GM21786 (cell line): ENCODE measurements around the gene CPNE4.
"Not testable (repeated sequence)": the region's sequence is repeated elsewhere in the genome, so short reads cannot be mapped to it uniquely, and the experiment has no call there.

ENCODE experiments used
- ATAC-seq: cut with Tn5 transposase; IDR thresholded peaks from one replicate; pipeline ENCODE4 v1.9.1; 2021; ENCODE audit not compliant: unreplicated experiment

The CPNE4 gene

DNA sequence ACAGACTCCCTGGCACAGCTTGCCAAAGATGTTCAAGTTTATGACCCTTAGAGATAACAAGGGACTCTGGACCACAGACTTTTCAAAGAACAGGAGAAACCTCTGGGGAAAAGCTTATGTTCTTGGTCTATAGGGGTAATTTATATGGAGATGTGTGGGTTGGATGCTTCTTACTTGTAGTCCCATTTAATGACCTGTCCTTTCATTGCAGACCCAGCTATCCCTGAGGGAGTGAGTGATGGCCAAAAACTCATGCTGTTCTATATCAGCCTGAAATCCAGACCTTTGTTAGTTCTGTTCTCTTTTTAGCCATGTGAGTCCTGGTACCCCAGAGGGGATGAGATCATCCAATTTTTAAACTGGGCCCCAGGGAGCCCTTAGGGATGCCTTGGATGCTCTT, 488.4 kb downstream of the CPNE4 start:
- no peak for ATAC-seq

DNA sequence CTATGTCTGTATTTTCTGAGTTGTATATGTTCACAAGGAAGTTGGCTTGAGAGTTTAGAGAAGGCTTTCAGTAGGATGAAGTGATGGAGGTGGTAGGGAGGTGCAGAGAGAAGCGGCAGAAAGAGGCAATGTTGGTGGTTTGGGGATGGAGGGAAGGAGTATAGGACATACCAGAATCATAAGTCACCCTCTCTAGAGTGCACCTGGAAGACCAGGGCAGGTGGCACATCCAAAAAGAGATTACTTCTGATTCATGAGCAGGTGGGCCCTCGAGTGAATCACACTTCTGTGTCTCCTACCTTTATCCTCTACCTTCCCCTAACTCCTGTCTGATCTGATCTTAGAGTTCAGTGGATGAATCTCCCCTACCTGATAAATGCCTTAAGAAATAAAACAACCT, 490.3 kb downstream of the CPNE4 start:
- no peak for ATAC-seq

DNA sequence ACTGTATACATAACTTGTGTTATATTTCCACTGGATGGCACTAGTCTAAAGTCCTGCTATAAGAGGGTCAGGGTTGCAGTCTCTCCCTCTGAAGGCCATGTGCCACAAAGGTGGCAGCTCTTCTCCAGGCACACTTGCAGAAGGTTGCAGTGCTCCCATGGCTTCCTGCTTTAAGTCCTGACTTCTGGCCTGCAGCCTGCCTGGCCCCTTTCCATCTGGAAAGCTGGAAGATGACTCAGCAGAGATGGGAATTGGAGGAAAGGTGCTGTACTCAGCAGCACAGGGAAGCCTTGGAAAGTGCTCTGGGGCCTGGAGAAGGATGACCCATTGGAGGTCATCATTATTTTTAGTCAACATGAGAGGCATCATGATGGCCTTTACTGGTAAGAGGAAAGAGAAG, 491.1 kb downstream of the CPNE4 start:
- ATAC-seq = no peak

DNA sequence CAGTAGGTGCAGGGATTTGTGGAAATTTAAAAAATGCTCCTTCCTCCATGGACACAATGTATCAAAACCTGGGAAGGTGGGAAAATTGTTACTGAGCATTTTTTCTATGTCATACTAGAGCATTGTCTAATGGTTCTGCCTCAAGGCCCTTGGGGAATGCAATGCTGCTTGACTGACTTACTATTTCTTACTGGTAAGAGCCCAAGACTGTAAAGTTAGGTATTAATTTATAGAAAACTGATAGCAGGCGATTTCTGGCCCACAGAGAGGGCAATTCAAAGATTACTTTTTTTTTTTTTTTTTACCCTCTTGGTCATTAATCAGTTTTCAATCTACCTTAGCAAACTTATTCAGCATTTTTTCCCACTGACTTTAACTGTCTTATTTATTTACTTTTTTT, 493.5 kb downstream of the CPNE4 start:
- ATAC-seq = no peak

DNA sequence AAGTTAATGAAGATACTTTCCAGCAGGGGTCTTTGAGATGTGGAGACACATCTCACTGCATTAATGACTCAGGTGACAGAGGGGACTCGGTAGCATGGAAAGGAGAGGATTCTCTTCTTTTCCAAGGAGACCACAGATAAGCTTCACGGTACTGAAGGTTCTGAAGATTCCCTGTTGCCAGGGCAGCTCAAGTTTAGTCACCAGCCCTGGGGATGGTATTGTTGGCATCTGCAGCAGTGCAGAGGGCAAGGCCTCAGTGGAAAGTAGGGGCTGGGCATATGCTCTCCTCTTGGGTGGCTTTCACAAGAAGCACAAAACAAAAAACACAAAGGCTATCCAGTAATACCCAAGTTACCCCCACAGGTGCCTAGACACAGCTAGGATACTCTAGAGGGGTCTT, 494.0 kb downstream of the CPNE4 start:
- no peak for ATAC-seq

DNA sequence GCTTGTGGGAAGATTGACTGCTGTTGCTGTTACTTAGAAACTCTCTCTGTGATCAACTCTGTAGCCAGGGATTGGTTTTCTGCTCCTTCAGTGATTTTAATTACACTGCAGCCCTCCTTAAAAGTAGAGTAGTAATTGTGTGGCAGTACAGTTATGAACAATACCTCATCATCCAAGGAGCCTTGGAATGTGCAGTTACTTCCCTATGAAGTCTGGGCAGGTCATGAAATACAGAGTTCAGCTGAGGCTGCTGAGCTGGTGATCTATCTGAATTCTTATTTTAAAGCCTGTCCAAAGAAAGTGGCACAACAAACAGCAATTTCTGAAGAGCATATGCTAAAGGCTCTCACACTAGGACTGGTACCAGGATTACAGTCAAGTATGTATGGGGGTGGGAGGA, 494.7 kb downstream of the CPNE4 start:
- ATAC-seq = no peak

DNA sequence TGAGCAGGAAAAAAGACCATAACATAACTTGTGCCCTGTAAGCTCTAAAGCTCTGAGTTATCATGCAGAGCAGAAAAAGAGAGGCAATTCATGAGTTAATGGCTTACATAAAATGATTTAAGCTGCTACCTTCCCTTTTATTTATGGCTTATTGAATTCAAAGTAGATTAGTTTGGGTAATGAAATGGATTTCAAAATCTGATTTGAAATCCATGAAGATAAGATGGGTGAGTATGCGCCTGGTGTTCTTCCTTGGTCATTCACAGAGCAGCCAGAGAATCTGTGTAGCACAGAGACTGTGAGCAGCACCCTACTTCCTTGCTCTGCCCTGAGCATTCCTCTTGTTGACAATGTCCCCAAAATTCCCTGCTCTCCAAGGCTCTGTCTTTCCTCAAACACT, 495.8 kb downstream of the CPNE4 start:
- no peak for ATAC-seq

DNA sequence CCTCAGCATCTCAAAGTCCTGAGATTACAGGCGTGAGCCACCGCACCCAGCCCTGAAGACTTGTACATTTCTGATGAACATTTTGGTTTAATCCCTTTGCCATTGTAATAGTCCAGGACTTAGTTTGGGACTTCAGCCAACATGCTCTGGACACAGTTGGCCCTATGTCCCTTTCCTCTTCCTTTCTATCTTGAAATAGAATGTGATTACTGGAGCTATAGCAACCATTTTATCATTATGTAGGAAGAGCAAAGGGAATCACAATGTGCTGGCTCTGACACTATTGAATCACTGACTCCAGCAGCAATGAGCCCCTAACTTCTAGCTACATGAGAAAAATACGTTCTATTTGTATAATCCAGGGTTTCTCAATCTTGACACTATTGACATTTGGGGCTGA, 497.3 kb downstream of the CPNE4 start:
- no peak for ATAC-seq

DNA sequence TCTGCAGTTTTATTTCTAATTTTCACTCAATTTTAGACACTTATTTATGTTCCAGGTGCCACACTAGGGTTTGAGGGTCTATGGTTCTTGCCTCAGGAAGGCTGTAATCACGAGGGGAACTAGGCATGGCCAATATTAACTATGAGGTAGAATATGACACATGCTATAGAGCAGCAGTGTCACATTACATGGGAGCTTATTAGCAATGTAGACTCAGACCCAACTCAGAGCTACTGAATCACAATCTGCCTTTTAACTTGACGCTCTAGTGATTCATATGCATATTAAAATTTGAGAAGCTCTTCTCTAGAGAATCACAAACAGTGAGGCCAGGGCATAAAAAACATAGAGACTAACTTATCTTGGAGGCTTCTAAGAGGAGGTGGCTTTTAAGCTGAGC, 499.2 kb downstream of the CPNE4 start:
- ATAC-seq = no peak

DNA sequence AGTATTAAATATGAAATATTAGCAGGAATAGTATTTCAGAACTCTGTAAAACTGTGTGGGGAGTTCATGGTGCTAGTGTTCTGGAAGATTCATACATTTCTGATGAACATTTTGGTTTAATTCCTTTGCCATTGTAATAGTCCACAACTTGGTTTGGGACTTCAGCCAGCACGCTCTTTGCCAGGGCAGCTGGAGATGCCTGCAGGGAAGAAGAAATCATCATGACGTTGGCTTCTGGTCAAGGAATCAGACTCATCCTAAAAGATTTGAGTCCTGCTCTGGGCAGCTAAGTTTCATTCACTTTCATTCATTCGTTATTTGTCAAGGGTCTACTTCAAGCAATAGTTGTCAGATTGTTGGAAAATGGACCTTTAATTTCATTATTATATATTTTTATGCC, 499.7 kb downstream of the CPNE4 start:
- no peak for ATAC-seq

DNA sequence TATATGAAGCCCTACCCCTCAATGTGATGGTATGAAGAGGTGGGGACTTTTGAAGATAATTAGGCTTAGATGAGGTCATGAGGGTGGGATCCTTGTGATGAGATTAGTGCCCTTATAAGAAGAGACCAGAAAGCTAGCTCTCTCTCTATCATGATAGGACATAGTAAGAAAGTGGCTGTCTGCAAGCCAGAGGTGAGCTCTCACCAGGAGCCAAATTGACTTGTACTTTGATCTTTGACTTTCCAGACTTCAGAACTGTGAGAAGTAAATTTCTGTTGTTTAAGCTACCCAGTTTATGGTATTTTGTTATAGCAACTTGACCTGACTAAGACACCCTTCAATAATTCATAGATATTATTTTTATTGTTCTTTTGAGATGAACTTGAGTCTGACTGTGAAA, 502.2 kb downstream of the CPNE4 start:
- ATAC-seq = no peak

DNA sequence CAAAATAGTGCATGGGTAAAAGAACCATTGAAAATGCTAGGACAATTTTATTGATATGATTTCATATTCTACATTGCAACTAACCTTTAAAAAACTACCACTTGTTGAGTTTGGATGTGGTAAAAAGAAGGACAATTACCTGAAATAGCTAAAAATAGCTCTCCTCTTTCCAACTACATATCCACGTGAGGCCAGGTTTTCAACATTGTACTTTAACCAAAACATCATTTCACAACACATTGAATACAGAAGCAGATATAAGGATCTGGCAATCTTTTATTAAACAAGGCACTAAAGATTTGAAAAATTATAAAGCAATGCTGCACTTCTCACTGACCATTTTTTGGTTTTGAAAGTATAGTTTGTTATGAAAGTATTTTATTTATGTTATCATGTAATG, 504.0 kb downstream of the CPNE4 start:
- ATAC-seq = no peak

DNA sequence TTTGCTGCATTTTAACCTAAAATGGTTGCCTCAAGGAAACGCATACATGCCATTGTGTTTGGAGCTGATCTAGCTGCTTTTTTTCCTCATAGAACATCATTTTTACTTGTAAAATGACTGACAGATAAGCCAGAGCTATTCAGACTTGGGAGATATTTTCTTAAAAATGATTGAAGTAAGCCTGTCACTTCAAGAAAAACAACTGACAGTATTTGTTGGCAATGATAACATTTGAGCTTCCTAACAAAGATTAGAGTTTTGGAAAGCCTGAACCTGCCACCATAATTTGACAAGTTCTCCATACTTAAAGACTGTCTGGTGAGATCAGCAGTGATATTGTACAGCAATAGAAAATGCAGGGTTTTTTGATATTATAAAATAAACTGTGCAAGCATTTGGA, 504.4 kb downstream of the CPNE4 start:
- ATAC-seq = no peak

DNA sequence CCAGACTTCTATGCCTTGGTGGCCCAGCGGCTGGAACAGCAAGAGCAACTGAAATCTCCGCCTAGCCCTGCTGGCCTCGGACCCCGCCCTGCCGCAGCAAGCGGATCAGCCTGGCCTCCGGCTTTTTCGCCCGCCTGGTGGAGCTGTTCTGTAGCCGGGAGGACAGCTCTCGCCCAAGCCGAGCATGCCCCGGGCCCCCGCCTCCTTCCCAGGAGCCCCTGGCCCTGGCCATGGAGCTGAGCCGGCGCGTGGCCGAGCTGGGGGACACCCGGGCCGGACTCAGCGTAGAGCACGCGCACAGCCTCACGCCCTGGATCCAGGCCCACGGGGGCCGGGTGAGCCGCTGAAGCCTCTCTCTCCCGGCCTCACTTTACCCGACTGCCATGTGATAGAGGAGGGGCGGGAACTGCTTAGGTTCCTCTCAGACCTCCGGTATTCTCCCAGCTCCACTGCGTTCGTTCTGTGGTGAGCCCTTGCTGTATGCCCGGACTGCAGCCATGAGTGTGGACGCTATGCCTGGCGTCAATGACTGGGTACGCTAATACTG, 507.9 kb downstream of the CPNE4 start:
- no peak for ATAC-seq

DNA sequence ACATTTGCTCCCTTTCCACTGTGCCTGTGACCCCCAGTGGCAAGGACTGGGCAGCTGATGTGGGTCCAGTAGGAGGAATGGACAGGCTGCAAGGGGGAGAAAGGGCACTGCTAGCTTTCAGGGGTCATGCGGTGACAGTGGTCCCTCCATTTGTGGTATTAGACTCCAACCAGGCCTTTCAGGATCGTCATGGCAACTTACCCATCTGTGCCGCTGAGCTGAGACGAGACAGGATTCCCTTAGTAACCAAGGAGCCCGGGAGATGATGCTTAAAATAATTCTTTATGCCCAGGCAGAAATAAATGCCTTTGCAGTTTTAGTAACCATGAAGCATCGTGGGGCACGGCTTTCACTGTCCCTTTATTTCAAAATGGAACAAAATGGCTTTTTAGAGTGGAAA, 516.1 kb downstream of the CPNE4 start:
- ATAC-seq = no peak

DNA sequence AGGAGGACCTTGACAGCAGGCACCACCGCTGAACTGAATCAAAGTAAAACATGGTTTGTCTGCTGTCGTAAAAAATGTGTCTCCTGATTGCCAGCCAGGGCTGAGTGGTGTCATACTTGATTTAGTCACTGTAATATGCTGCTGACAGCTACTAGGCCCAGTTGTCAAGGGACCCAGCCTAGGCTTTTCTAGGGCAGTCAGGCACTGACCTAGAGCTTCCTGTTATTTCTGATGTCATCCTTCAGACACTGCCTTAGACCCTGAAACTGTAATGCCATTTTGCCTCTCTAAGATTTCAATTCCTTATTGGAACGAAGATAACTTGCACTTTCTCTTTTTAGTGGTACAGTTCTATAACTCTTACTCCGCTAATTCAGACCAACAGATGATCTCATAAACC, 529.4 kb downstream of the CPNE4 start:
- ATAC-seq = no peak

DNA sequence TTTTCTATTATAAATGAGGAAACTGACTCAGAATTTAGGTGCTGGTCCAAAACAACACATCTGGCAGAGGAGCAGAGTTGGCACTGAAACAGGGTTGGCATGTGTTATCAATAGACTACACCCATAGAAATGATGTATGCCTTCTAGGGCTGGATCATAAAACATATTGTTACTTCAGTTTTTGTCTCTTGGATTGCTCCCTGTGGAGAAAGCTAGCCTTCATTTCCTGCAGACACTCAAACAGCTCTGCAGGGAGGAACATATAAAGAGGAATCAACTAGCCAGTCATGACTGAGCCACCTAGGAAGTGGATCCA, 531.5 kb downstream of the CPNE4 start:
- ATAC-seq = no peak

DNA sequence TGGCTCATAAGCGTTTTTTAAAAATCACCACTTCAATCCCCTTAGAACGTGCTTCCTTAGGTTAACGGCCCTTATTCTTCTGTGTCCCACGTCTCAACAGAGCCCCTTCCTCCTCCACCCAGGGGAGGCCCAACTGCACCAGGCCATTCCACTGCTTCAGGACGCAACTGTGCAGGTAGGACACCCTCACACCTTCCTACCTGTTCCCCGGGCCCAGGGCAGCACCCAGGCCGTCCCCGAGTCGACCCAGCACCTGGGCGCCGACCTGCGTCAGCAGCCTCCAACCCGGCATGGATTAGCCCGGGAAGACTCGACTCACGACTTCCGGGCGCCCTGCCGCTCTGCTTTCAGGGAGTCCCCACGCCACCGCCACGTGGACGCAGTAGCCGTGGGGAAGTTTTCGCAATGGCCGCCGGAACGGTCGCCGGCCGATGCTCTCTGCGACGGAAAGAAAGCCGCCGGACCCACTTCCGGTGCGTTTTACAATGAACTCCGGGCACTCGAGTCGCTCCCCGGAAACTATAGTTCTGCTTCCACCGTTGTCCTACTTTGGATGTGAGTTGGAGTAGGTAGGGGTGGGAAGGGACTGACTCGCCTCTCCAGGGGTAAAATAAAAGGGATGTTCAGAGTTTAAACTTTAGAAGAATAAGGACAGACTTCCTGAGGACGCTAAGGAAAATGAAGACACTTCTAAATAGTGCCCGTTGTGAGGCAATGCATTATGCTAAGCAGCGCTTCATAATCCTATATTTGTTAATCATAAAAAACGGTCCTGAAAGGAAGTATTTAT, 532.1 kb downstream of the CPNE4 start, which contains the start of gene MRPL3:
Gene MRPL3 (minus strand): TSS at position 442 of the 790 bp plus-strand sequence. CDS start 150 bp downstream, at position 292.
- ATAC-seq = peak; percentile 96

DNA sequence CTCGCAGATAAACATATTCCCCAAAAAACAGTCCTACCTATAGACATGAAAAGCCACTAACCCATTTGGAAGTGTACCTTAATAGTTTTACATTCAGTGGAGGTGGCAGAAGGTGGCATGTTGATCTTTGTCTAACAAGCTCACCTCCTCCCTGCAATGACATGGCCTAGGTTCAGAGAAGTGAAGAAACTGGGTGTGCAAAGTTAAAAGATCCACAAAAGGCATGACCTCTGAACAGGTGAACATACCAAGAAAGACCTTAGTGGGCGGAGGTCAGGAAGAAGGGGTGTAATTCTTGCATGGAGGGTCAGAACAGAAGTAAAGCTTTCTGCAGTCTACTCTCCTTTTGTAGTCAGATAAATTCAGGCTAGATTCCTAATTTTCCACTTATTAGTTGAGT, 532.9 kb downstream of the CPNE4 start:
- no peak for ATAC-seq

DNA sequence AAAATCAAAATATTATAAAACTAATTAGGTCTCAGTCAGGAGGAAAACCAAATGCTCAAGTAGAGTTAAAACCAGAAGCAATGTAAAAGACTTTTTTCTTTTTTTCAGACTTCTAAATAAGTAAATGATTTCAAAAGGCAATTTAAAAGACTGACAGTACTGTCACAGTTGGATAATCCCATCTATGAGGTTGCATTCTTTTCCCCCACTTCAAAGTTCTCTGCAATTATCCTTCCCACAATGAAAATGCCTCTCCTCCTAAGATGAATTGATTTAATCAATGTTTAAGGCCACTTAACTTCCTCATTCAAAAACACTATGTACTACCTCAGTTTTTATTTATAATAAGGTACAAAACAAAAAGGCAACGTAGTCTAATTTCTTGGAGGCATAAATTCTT, 540.1 kb downstream of the CPNE4 start:
- no peak for ATAC-seq

DNA sequence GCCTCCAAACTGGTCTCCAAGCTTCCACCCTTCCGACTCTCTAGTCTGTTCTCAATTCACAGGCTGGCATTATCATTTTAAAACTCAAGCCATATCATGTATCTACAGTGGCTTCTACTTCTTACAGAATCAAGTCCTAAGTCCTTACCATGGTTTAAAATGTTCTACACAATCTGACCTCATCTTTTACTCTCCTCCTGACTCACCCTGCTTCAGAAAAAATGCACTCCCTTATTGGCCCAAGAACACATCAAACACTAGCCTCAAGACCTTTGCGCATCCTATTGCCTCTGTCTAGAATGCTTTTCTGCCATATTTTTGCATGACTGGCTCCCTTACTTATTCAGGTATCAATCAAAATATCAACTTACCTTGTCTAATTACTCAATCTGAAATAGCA, 543.0 kb downstream of the CPNE4 start:
- ATAC-seq = no peak

DNA sequence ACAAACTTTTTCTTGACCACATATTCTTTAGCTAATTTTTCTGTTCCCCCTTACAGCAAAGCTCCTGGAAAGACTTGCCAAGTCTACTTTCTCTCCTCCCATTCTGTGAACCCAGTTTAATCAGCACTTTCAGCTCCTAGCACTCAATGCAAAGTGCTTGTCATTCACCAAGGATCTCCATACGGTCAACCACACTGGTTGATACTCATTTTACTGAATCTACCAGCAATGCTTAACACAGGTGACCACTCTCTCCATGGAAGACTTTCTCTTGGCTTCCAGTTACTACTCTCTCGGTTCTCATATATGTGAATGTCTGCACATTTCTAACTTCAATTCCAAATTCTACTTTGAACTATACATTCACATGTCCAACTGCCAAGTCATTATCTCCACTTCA, 543.7 kb downstream of the CPNE4 start:
- no peak for ATAC-seq

DNA sequence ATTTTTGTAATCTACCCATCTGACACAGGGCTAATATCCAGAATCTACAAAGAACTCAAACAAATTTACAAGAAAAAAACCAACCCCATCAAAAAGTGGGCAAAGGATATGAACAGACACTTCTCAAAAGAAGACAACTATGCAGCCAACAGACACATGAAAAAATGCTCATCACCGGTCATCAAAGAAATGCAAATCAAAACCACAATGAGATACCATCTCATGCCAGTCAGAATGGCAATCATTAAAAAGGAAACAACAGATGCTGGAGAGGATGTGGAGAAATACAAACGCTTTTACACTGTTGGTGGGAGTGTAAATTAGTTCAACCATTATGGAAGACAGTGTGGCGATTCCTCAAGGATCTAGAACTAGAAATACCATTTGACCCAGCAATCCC, 548.3 kb downstream of the CPNE4 start:
- ATAC-seq = not testable (repeated sequence)
